ENCODE results near the gene NAXD. TPM values are rescaled to one million over a fixed set of nuclear protein-coding genes. Genes with fewer than 3 reads are reported as not detected.

Gene NAXD
- total RNA-seq, 1 donor from 2014 or later, result 35.0 TPM

- Mint-ChIP-seq H3K4me3 (no peak overlapping the region), H3K27ac (ENCODE audit: unreplicated experiment) (no peak overlapping the region), H3K9me3 (no peaks in the 10 kb centered on the region), H3K4me1 (peaks cover 18% of the 10 kb centered on the region), H3K36me3 (ENCODE audit: low read depth) (peaks cover 2% of the 10 kb centered on the region), H3K27me3 (ENCODE audit: low read depth) (no peaks in the 10 kb centered on the region)
- no peak for DNase-seq (ENCODE audit: low read depth, low spot score)
- no peak for TF ChIP-seq CTCF (conservative IDR thresholded peaks at IDR 0.05)
Measured at GRCh38 chr13:110643768-110644421, 28.6 kb downstream of the NAXD start.

GRCh38 chr13:110644892-110645521 is 29.7 kb downstream of the NAXD start:
- Mint-ChIP-seq H3K36me3 (ENCODE audit: low read depth) (no peaks in the 10 kb centered on the region), H3K27me3 (ENCODE audit: low read depth) (no peaks in the 10 kb centered on the region), H3K9me3 (no peaks in the 10 kb centered on the region), H3K27ac (ENCODE audit: unreplicated experiment) (peak overlapping the region; percentile 27), H3K4me3 (no peak overlapping the region), H3K4me1 (peaks cover 22% of the 10 kb centered on the region)
- peak; percentile 52 for TF ChIP-seq CTCF (conservative IDR thresholded peaks at IDR 0.05)
- DNase-seq (ENCODE audit: low read depth, low spot score), result peak; percentile 49

GRCh38 chr13:110645750-110646149 is 30.4 kb downstream of the NAXD start:
- Mint-ChIP-seq H3K27me3 (ENCODE audit: low read depth) (no peaks in the 10 kb centered on the region), H3K27ac (ENCODE audit: unreplicated experiment) (no peak overlapping the region), H3K4me1 (peaks cover 22% of the 10 kb centered on the region), H3K36me3 (ENCODE audit: low read depth) (no peaks in the 10 kb centered on the region), H3K9me3 (no peaks in the 10 kb centered on the region), H3K4me3 (no peak overlapping the region)
- DNase-seq (ENCODE audit: low read depth, low spot score), result no peak
- no peak for TF ChIP-seq CTCF (conservative IDR thresholded peaks at IDR 0.05)

- Mint-ChIP-seq H3K4me1 (peaks cover 22% of the 10 kb centered on the region), H3K9me3 (no peaks in the 10 kb centered on the region), H3K27ac (ENCODE audit: unreplicated experiment) (no peak overlapping the region), H3K4me3 (no peak overlapping the region), H3K36me3 (ENCODE audit: low read depth) (no peaks in the 10 kb centered on the region), H3K27me3 (ENCODE audit: low read depth) (no peaks in the 10 kb centered on the region)
- DNase-seq (ENCODE audit: low read depth, low spot score), result no peak
- TF ChIP-seq CTCF (conservative IDR thresholded peaks at IDR 0.05), result no peak
Measured at GRCh38 chr13:110646442-110647364, 31.4 kb downstream of the NAXD start.

GRCh38 chr13:110647365-110647737 is 32.0 kb downstream of the NAXD start:
- H3K4me1 Mint-ChIP-seq, result peaks cover 22% of the 10 kb centered on the region
- H3K4me3 Mint-ChIP-seq, result no peak overlapping the region
- DNase-seq (ENCODE audit: low read depth, low spot score), result no peak
- no peak for TF ChIP-seq CTCF (conservative IDR thresholded peaks at IDR 0.05)
- H3K9me3 Mint-ChIP-seq, result no peaks in the 10 kb centered on the region
- H3K27me3 Mint-ChIP-seq (ENCODE audit: low read depth), result no peaks in the 10 kb centered on the region
- no peak overlapping the region for H3K27ac Mint-ChIP-seq (ENCODE audit: unreplicated experiment)
- no peaks in the 10 kb centered on the region for H3K36me3 Mint-ChIP-seq (ENCODE audit: low read depth)

All from neural crest cell (in vitro differentiated cells).